Measurements from ENCODE around the gene TM4SF5. TPM values are rescaled to one million over a fixed set of nuclear protein-coding genes. Genes with fewer than 3 reads are reported as not detected.

Gene TM4SF5
- total and polyA plus RNA-seq, 8 donors = 0.31 to 1.2 (median 0.61) TPM; not detected in 2

DNA sequence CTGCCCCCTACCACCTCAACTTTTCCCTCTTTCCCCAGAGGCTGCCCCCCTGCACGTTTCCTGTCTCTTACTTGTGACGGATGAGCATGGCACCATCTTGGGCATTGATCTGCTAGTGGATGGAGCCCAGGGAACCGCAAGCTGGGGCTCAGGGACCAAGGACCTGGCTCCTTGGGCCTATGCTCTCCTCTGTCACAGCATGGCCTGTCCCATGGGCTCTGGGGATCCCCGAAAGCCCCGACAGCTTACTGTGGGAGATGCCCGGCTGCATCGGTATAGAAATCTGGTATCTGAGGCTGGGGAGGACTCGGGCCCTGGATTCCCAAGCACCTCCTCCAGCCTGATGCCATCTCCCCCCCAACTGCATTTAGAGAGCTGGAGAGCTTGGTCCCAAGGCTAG is 30.1 kb upstream of the TM4SF5 start:
- Histone ChIP-seq H3K27me3 (peaks cover 0 to 7% (median 0%) of the 10 kb centered on the region in 4 donors), H3K4me1 (peaks cover 0 to 6% (median 0%) of the 10 kb centered on the region in 3 donors), H3K4me3 (no peak overlapping the region), H3K9me3 (no peaks in the 10 kb centered on the region), H3K27ac (no peak overlapping the region), H3K36me3 (no peaks in the 10 kb centered on the region)
- WGBS, 2 donors = 94 to 95% methylated on average over 8 of the region's 8 CpGs
- ATAC-seq = no peak
- DNase-seq = no peak
- TF ChIP-seq, protein P1, sequence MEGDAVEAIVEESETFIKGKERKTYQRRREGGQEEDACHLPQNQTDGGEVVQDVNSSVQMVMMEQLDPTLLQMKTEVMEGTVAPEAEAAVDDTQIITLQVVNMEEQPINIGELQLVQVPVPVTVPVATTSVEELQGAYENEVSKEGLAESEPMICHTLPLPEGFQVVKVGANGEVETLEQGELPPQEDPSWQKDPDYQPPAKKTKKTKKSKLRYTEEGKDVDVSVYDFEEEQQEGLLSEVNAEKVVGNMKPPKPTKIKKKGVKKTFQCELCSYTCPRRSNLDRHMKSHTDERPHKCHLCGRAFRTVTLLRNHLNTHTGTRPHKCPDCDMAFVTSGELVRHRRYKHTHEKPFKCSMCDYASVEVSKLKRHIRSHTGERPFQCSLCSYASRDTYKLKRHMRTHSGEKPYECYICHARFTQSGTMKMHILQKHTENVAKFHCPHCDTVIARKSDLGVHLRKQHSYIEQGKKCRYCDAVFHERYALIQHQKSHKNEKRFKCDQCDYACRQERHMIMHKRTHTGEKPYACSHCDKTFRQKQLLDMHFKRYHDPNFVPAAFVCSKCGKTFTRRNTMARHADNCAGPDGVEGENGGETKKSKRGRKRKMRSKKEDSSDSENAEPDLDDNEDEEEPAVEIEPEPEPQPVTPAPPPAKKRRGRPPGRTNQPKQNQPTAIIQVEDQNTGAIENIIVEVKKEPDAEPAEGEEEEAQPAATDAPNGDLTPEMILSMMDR (IDR thresholded peaks at IDR 0.05) = no peak
- no peak for FAIRE-seq
- intact Hi-C loops (cut with DNase I) = no loop called here

DNA sequence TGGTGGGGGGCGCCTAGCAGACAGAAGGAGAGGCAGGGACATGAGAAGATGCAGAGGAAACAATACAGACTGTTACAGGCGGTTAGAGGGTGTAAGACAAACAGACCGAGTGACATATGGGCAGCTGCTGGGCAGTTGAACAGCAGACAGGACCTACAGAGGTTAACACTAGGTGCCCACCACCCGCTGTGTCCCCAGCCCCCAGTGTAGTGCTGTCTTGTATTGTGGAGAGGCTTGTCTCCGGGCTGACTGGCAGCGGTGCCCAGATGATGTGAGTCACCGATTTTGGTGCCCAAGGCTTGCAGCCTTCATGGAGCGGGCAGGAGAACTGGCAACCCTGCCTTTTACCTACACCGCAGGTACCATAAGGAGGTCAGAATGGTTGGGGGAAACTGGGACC is 29.6 kb upstream of the TM4SF5 start:
- intact Hi-C loops (cut with DNase I) = no loop called here
- Histone ChIP-seq H3K27me3 (peaks cover 0 to 7% (median 0%) of the 10 kb centered on the region in 4 donors), H3K27ac (no peak overlapping the region), H3K36me3 (no peaks in the 10 kb centered on the region), H3K4me1 (peaks cover 0 to 6% (median 0%) of the 10 kb centered on the region in 3 donors), H3K9me3 (no peaks in the 10 kb centered on the region), H3K4me3 (no peak overlapping the region)
- ATAC-seq (no peak), FAIRE-seq (no peak), DNase-seq (no peak)
- TF ChIP-seq, protein P1 (IDR thresholded peaks at IDR 0.05) = no peak
- 85 to 91% methylated on average over 9 of the region's 9 CpGs for WGBS, 2 donors

DNA sequence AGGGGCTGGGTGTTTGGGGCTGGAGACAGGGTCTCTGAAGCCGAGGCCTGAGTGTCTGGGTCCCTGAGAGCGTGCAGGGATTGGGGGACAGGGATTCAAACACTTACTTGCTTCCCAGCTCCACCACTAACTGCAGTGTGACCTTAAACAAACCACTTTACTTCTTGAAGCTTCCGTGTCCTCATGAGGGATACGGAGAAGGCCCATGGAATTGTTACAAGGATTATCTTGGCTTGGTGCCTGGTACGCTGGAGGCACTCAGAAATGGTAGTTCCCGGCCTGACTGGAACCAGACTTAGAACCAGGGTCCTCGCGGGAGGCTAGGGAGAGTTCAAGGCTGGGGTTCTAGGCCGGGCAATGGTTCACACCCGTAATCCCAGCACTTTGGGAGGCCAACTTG is 29.1 kb upstream of the TM4SF5 start:
- peaks cover 0 to 6% (median 0%) of the 10 kb centered on the region in 3 donors for H3K4me1 ChIP-seq
- no peak for ATAC-seq
- peaks cover 0 to 7% (median 0%) of the 10 kb centered on the region in 4 donors for H3K27me3 ChIP-seq
- no peak overlapping the region for H3K27ac ChIP-seq
- intact Hi-C loops (cut with DNase I) = no loop called here
- TF ChIP-seq, protein P1 (IDR thresholded peaks at IDR 0.05) = no peak
- H3K36me3 ChIP-seq = no peaks in the 10 kb centered on the region
- DNase-seq = no peak
- 84 to 88% methylated on average over 9 to 10 of the region's 10 CpGs for WGBS, 2 donors
- H3K9me3 ChIP-seq = no peaks in the 10 kb centered on the region
- no peak overlapping the region for H3K4me3 ChIP-seq
- FAIRE-seq = no peak

DNA sequence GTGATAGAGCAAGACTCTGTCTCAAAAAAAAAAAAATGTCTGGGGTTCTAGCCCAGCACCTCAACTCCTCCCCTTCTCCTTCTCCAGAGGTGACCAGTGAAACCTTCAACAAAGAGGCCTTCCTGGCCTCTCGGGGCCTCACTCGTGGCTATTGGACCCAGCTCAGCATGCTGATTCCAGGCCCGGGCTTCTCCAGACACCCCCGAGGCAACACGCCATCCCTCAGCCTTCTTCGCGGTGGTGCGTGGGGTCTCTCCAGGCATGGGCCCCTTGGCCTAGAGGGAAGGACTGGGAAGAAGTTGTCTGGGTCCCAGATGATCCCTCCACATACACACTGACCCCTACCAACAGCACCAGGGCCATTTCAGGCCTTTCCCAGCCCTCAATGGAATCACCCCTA is 28.5 kb upstream of the TM4SF5 start:
- Histone ChIP-seq H3K4me3 (no peak overlapping the region), H3K4me1 (peaks cover 0 to 4% (median 0%) of the 10 kb centered on the region in 3 donors), H3K9me3 (no peaks in the 10 kb centered on the region), H3K27ac (no peak overlapping the region), H3K27me3 (peaks cover 0 to 7% (median 0%) of the 10 kb centered on the region in 4 donors), H3K36me3 (no peaks in the 10 kb centered on the region)
- FAIRE-seq (no peak), DNase-seq (no peak), ATAC-seq (no peak)
- intact Hi-C loops (cut with DNase I) = no loop called here
- WGBS, 2 donors = 90% methylated on average over 8 of the region's 8 CpGs
- TF ChIP-seq, protein P1 (IDR thresholded peaks at IDR 0.05) = no peak

DNA sequence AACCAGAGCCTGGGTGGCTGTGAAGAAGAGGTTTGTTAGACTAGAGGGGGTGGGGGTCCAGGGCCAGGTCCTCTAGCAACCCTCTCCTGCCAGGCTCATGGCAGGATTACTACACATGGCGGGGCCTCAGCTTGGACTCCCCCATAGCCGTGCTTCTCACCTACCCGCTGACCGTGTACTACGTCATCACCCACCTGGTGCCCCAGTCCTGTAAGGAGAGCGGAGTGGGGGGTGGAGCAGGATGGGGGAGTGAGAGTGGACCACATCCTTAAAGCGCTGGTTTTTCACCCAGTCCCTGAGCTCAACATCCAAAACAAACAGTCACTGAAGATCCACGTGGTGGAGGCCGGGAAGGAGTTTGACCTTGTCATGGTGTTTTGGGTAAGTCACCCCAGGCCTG is 27.8 kb upstream of the TM4SF5 start:
- Histone ChIP-seq H3K27me3 (peaks cover 0 to 7% (median 0%) of the 10 kb centered on the region in 4 donors), H3K9me3 (no peaks in the 10 kb centered on the region), H3K4me3 (no peak overlapping the region), H3K4me1 (no peaks in the 10 kb centered on the region), H3K27ac (no peak overlapping the region), H3K36me3 (no peaks in the 10 kb centered on the region)
- no peak for FAIRE-seq
- ATAC-seq = no peak
- 83 to 90% methylated on average over 9 of the region's 9 CpGs for WGBS, 2 donors
- intact Hi-C loops (cut with DNase I) = no loop called here
- TF ChIP-seq, protein P1 (IDR thresholded peaks at IDR 0.05) = no peak
- no peak for DNase-seq
